HepG2 (cell line): ENCODE data around the gene PPIA. TPM values are rescaled to one million over a fixed set of nuclear protein-coding genes. Genes with fewer than 3 reads are reported as not detected.

Experiments used
- ATAC-seq: fragments of 200-7000 bp; cut with Tn5 transposase; 3 replicates; pipeline ENCODE4 v1.9.1; 2020; ENCODE audit warnings: mild to moderate bottlenecking, moderate library complexity
- BruUV-seq: library from RNA; stranded (reverse); fragments of 400-500 nt; replicated peaks from 2 replicates; lab custom pipeline; 2021; lab: Mats Ljungman, UMichigan
- CTCF ChIA-PET: fragments of 300-600 bp; formaldehyde crosslinking; extraction: SDS; loops from one replicate; lab custom pipeline; 2021; ENCODE audit warnings: low total read pairs, inconsistent platforms, low intra/inter-chr PET ratio; lab: Yijun Ruan, JAX
- POLR2A ChIA-PET: fragments of 350-600 bp; sonication (Branson Sonifier 250); formaldehyde crosslinking; loops from one replicate; lab custom pipeline; 2020; ENCODE audit warnings: antibody characterized with exemption, inconsistent platforms; lab: Yijun Ruan, JAX
- DNase-seq: peaks from one replicate; pipeline ENCODE4 v3.0.0-alpha.2; 2015; ENCODE audit warnings: low spot score
- FAIRE-seq: peaks from 3 replicates; lab custom pipeline; 2011; peaks lifted over from hg19 to GRCh38; lab: Jason Lieb, UNC
- H2AFZ ChIP-seq: one replicate; pipeline ENCODE4 v1.6.1; 2011; ENCODE audit warnings: low read length, inconsistent platforms
- H3K27ac ChIP-seq: fragments of 300-600 bp; 3 replicates; pipeline ENCODE4 v1.8.0; 2011; ENCODE audit warnings: mixed run types, mild to moderate bottlenecking, mixed read lengths, low read length, inconsistent platforms; ENCODE audit not compliant: insufficient read depth; ENCODE audit errors: extremely low read length
- H3K27me3 ChIP-seq, 2 experiments: fragments of 200-600 bp in 1 of 2; 2 replicates in 1 of 2; 3 replicates in 1 of 2; pipeline versions ENCODE4 v1.6.0 to v1.8.0; 2011; ENCODE audit warnings: low read length in 2 of 2, mild to moderate bottlenecking in 2 of 2, moderate library complexity in 2 of 2, inconsistent platforms in 1 of 2; ENCODE audit not compliant: insufficient read depth in 2 of 2, control insufficient read depth in 1 of 2
- H3K36me3 ChIP-seq, 2 experiments: fragments of 200-600 bp in 1 of 2; replicated peaks in 1 of 2; 2 replicates in 1 of 2; 3 replicates in 1 of 2; pipeline versions ENCODE4 v1.5.1 to v1.8.0; 2011; ENCODE audit warnings: low read length in 2 of 2, inconsistent platforms in 1 of 2; ENCODE audit not compliant: insufficient read depth in 2 of 2, control insufficient read depth in 1 of 2
- H3K4me1 ChIP-seq: 2 replicates; pipeline ENCODE4 v1.5.1; 2012; ENCODE audit warnings: low read length, inconsistent platforms; ENCODE audit not compliant: insufficient read depth
- H3K4me2 ChIP-seq: 2 replicates; pipeline ENCODE4 v1.6.0; 2011; ENCODE audit warnings: low read depth, low read length, inconsistent platforms
- H3K4me3 ChIP-seq, 3 experiments: fragments of 200-600 bp in 1 of 3; sonication (generic), shearing (Covaris generic) in 1 of 3; replicated peaks in 1 of 3; 2 replicates each; pipeline ENCODE4 v1.5.1; 2011 to 2016; ENCODE audit warnings: low read length in 3 of 3, inconsistent platforms in 2 of 3, low read depth in 2 of 3, mild to moderate bottlenecking in 2 of 3, control low read depth in 1 of 3, mixed read lengths in 1 of 3; ENCODE audit not compliant: insufficient read depth in 1 of 3
- H3K79me2 ChIP-seq: one replicate; pipeline ENCODE4 v1.6.1; 2011; ENCODE audit warnings: low read length, inconsistent platforms; ENCODE audit not compliant: insufficient read depth
- H3K9ac ChIP-seq: 2 replicates; pipeline ENCODE4 v1.6.0; 2011; ENCODE audit warnings: mild to moderate bottlenecking, low read depth, low read length, inconsistent platforms; ENCODE audit not compliant: insufficient read depth
- H3K9me3 ChIP-seq: 2 replicates; pipeline ENCODE4 v1.5.1; 2012; ENCODE audit warnings: mild to moderate bottlenecking, low read length
- H4K20me1 ChIP-seq: 2 replicates; pipeline ENCODE4 v1.6.0; 2011; ENCODE audit warnings: inconsistent platforms, mild to moderate bottlenecking, low read length, moderate library complexity; ENCODE audit not compliant: insufficient read depth
- NR2F6 ChIP-seq, 2 experiments: IDR thresholded peaks; 2 replicates each; pipeline ENCODE4 v1.6.1; 2016; ENCODE audit warnings: antibody characterized with exemption in 1 of 2, mild to moderate bottlenecking in 1 of 2
- WGBS: methylation state at CpG from one replicate; pipeline ENCODE4 v1.1.6; 2017; ENCODE audit warnings: low lambda C conversion rate; 5-methylcytosine and 5-hydroxymethylcytosine counted together
- in situ Hi-C: cut with HindIII; loops from 2 replicates; pipeline ENCODE4 v1.10.0; 2017; ENCODE audit warnings: low pct_unique_long_range_greater_than_20kb; ENCODE audit not compliant: extremely low pct_ligation_motif_present
- intact Hi-C: fragments of 100-400 bp; cut with micrococcal nuclease; formaldehyde crosslinking; loops from one replicate; pipeline ENCODE4 v1.10.0; 2022; ENCODE audit not compliant: unreplicated experiment
- polyA plus RNA-seq, 8 experiments: library from polyadenylated mRNA; depleted of rRNA in 3 of 8; stranded (reverse) in 7 of 8; unstranded in 1 of 8; fragments of >200 nt; fragmentation: Illumina TruSeq in 4 of 8; extraction: Trizol in 4 of 8; gene quantifications; 2 replicates each; pipeline versions ENCODE4 v1.2.1 to v1.2.3, GENCODE V29; 2011 to 2016; ENCODE audit warnings: low read depth in 4 of 8, missing spikeins in 1 of 8, mixed read lengths in 1 of 8; ENCODE audit not compliant: insufficient read depth in 1 of 8
- total RNA-seq, 5 experiments: library from RNA; depleted of rRNA; stranded (reverse); fragments of >200 nt; fragmentation: Illumina TruSeq; extraction: Trizol; gene quantifications; 2 replicates each; pipeline ENCODE4 v1.2.3, GENCODE V29; 2016; ENCODE audit warnings: low read depth in 1 of 5
- TF ChIP-seq, protein P1 (sequence below): sonication (generic); formaldehyde crosslinking; IDR thresholded peaks from 2 replicates; pipeline ENCODE4 v1.4.0; 2020; ENCODE audit warnings: missing genetic modification reagents, borderline replicate concordance
- TF ChIP-seq, protein P2 (sequence below): IDR thresholded peaks from 2 replicates; pipeline ENCODE4 v1.6.1; 2016; ENCODE audit warnings: missing compliant biosample characterization, missing genetic modification reagents, borderline replicate concordance

Gene PPIA
- total and polyA plus RNA-seq, 2 of the 13 experiments (the other 11 are each of a cell fraction or from before 2014, with no cell fraction given): 2,268 to 3,010 TPM

DNA sequence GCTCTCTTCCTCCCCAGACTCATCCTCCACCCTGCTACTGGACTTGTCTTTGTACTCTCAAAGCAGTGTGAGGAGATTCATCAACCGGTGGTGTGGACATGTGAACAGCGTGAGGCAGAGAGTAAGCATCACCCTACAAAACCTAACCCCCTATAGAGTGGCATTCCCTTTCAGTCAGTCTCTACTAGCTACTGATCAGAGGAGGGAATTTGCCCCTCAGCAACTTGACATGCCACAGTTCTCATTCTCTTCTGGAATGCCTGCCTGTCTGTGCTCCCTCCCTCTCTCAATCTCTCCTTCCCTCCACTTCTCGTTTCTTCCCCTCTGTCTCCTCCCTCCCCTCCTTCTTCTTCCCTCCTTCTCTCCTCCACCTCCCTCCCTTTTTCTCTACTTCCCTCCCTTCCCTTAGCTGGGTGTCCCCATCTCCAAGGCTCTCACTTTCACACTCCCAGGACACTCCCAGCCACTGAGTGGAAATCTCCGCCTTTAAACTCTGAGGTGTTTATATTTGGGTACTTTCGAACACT is 26.8 kb downstream of the PPIA start:
- no peak overlapping the region for H2AFZ ChIP-seq
- H3K4me1 ChIP-seq: peaks cover 11% of the 10 kb centered on the region; the same call in 1 of the 2 replicates
- POLR2A ChIA-PET: interaction anchor here (0.5 kb wide), 1 partner anchor 14 kb away, joined by 3 read pairs; no protein-coding TSS in a partner anchor
- BruUV-seq: no TSS peak
- CTCF ChIA-PET: no interaction called here
- TF ChIP-seq, protein P1, sequence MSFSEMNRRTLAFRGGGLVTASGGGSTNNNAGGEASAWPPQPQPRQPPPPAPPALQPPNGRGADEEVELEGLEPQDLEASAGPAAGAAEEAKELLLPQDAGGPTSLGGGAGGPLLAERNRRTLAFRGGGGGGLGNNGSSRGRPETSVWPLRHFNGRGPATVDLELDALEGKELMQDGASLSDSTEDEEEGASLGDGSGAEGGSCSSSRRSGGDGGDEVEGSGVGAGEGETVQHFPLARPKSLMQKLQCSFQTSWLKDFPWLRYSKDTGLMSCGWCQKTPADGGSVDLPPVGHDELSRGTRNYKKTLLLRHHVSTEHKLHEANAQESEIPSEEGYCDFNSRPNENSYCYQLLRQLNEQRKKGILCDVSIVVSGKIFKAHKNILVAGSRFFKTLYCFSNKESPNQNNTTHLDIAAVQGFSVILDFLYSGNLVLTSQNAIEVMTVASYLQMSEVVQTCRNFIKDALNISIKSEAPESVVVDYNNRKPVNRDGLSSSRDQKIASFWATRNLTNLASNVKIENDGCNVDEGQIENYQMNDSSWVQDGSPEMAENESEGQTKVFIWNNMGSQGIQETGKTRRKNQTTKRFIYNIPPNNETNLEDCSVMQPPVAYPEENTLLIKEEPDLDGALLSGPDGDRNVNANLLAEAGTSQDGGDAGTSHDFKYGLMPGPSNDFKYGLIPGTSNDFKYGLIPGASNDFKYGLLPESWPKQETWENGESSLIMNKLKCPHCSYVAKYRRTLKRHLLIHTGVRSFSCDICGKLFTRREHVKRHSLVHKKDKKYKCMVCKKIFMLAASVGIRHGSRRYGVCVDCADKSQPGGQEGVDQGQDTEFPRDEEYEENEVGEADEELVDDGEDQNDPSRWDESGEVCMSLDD (CRISPR knock-in tag): no peak
- TF ChIP-seq, protein P2, sequence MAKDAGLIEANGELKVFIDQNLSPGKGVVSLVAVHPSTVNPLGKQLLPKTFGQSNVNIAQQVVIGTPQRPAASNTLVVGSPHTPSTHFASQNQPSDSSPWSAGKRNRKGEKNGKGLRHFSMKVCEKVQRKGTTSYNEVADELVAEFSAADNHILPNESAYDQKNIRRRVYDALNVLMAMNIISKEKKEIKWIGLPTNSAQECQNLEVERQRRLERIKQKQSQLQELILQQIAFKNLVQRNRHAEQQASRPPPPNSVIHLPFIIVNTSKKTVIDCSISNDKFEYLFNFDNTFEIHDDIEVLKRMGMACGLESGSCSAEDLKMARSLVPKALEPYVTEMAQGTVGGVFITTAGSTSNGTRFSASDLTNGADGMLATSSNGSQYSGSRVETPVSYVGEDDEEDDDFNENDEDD: no peak
- TF ChIP-seq NR2F6 (IDR thresholded peaks at IDR 0.05) (no peak), NR2F6 (CRISPR knock-in tag; IDR thresholded peaks at IDR 0.05) (no peak)
- no peak overlapping the region for H3K4me2 ChIP-seq
- H3K9me3 ChIP-seq: no peaks in the 10 kb centered on the region
- DNase-seq: no peak
- FAIRE-seq: no peak
- no peak overlapping the region for H3K4me3 ChIP-seq
- no peaks in the 10 kb centered on the region for H4K20me1 ChIP-seq
- no peaks in the 10 kb centered on the region for H3K79me2 ChIP-seq
- in situ Hi-C loops (no loop called here), intact Hi-C loops (no loop called here)
- peak; percentile 9; the same call in 1 of the 3 replicates for ATAC-seq
- H3K27ac ChIP-seq: no peak overlapping the region
- WGBS: 94% methylated on average over 5 of the region's 5 CpGs
- H3K9ac ChIP-seq: no peak overlapping the region
- no peaks in the 10 kb centered on the region for H3K27me3 ChIP-seq
- H3K36me3 ChIP-seq: peaks cover under 1 to 10% of the 10 kb centered on the region in 2 experiments; a peak in 3 of 5 replicates
